ENCODE data around the gene MDK. TPM values are rescaled to one million over a fixed set of nuclear protein-coding genes. Genes with fewer than 3 reads are reported as not detected.

Gene MDK
- total and polyA plus RNA-seq, 3 donors from 2014 or later: 14.4 to 51.5 (median 14.5) TPM

- H3K9me3 ChIP-seq: no peaks in the 10 kb centered on the region
- peaks cover 11% of the 10 kb centered on the region for H3K4me1 ChIP-seq
- TF ChIP-seq, protein P1, sequence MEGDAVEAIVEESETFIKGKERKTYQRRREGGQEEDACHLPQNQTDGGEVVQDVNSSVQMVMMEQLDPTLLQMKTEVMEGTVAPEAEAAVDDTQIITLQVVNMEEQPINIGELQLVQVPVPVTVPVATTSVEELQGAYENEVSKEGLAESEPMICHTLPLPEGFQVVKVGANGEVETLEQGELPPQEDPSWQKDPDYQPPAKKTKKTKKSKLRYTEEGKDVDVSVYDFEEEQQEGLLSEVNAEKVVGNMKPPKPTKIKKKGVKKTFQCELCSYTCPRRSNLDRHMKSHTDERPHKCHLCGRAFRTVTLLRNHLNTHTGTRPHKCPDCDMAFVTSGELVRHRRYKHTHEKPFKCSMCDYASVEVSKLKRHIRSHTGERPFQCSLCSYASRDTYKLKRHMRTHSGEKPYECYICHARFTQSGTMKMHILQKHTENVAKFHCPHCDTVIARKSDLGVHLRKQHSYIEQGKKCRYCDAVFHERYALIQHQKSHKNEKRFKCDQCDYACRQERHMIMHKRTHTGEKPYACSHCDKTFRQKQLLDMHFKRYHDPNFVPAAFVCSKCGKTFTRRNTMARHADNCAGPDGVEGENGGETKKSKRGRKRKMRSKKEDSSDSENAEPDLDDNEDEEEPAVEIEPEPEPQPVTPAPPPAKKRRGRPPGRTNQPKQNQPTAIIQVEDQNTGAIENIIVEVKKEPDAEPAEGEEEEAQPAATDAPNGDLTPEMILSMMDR (IDR thresholded peaks at IDR 0.05): no peak
- no peak for TF ChIP-seq POLR2A (IDR thresholded peaks at IDR 0.05)
- WGBS, 2 donors: 2% methylated on average over 20 to 40 of the region's 45 CpGs
- H3K27me3 ChIP-seq: no peaks in the 10 kb centered on the region
- intact Hi-C loops (cut with DNase I; ENCODE audit: low total_unique reads): no loop called here
- peak overlapping the region; percentile 58 to 68 for H3K4me3 ChIP-seq
- DNase-seq: peak; percentile 62
- H3K27ac ChIP-seq: peak overlapping the region; percentile 68 to 79
- no peaks in the 10 kb centered on the region for H3K36me3 ChIP-seq (ENCODE audit: low read depth, missing control alignments)
Observed at GRCh38 chr11:46380340-46381047, 975 bp upstream of the MDK start.

GRCh38 chr11:46381819-46382645, 563 bp downstream of the MDK start:
- 5 to 23% methylated on average over 7 to 63 of the region's 66 CpGs for WGBS, 2 donors
- Histone ChIP-seq H3K27me3 (no peaks in the 10 kb centered on the region), H3K4me1 (peaks cover 11% of the 10 kb centered on the region), H3K9me3 (no peaks in the 10 kb centered on the region), H3K27ac (no peak overlapping the region), H3K36me3 (ENCODE audit: low read depth, missing control alignments) (no peaks in the 10 kb centered on the region), H3K4me3 (peak overlapping the region; percentile 58 to 68)
- DNase-seq: peak; percentile 31
- intact Hi-C loops (cut with DNase I; ENCODE audit: low total_unique reads): no loop called here
- TF ChIP-seq, protein P1 (IDR thresholded peaks at IDR 0.05): no peak
- no peak for TF ChIP-seq POLR2A (IDR thresholded peaks at IDR 0.05)

- peaks cover 11% of the 10 kb centered on the region for H3K4me1 ChIP-seq
- DNase-seq: peak; percentile 69
- intact Hi-C loops (cut with DNase I; ENCODE audit: low total_unique reads): no loop called here
- H3K4me3 ChIP-seq: no peak overlapping the region
- no peak for TF ChIP-seq POLR2A (IDR thresholded peaks at IDR 0.05)
- TF ChIP-seq, protein P1 (IDR thresholded peaks at IDR 0.05): peak; percentile 47 to 59 (median 48)
- 53 to 62% methylated on average over 8 to 18 of the region's 18 CpGs for WGBS, 2 donors
- H3K27me3 ChIP-seq: no peaks in the 10 kb centered on the region
- no peak overlapping the region for H3K27ac ChIP-seq
- H3K9me3 ChIP-seq: no peaks in the 10 kb centered on the region
- no peaks in the 10 kb centered on the region for H3K36me3 ChIP-seq (ENCODE audit: low read depth, missing control alignments)
Observed at GRCh38 chr11:46382646-46383403, 1.4 kb downstream of the MDK start.

DNA sequence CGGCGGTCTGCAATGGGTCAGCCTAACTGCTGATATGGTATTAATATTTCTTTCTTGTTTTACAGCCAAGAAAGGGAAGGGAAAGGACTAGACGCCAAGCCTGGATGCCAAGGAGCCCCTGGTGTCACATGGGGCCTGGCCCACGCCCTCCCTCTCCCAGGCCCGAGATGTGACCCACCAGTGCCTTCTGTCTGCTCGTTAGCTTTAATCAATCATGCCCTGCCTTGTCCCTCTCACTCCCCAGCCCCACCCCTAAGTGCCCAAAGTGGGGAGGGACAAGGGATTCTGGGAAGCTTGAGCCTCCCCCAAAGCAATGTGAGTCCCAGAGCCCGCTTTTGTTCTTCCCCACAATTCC, 1.9 kb downstream of the MDK start:
- H3K36me3 ChIP-seq (ENCODE audit: low read depth, missing control alignments): no peaks in the 10 kb centered on the region

More for the DNA sequence above, 1.9 kb downstream of the MDK start:
- no peak overlapping the region for H3K27ac ChIP-seq
- no peak overlapping the region for H3K4me3 ChIP-seq
- no peaks in the 10 kb centered on the region for H3K27me3 ChIP-seq
- peaks cover 16% of the 10 kb centered on the region for H3K4me1 ChIP-seq
- DNase-seq: no peak
- H3K9me3 ChIP-seq: no peaks in the 10 kb centered on the region
- no peak for TF ChIP-seq POLR2A (IDR thresholded peaks at IDR 0.05)
- TF ChIP-seq, protein P1 (IDR thresholded peaks at IDR 0.05): no peak
- intact Hi-C loops (cut with DNase I; ENCODE audit: low total_unique reads): no loop called here
- WGBS, 2 donors: 78 to 84% methylated on average over 7 of the region's 7 CpGs
